ENCODE results near the gene PNMA6E. TPM values are rescaled to one million over a fixed set of nuclear protein-coding genes. Genes with fewer than 3 reads are reported as not detected.

PNMA6E gene
- total and polyA plus RNA-seq, 9 of the 15 experiments (the other 6 are each of a cell fraction or from before 2014, with no cell fraction given): 0.03 TPM; not detected in 8

GRCh38 chrX:153352858-153353257 lies 48.3 kb downstream of the PNMA6E start (continued):
- TF ChIP-seq ZNF551 (CRISPR knock-in tag; IDR thresholded peaks at IDR 0.05): no peak

- Histone ChIP-seq H3K36me3 (ENCODE audit: control insufficient read depth, insufficient read depth, low read length) (peaks cover 34% of the 10 kb centered on the region; the same call in 2 of the 3 replicates), H3K27me3 (ENCODE audit: control insufficient read depth in 2 of 2, insufficient read depth in 2 of 2, low read length in 2 of 2) (no peaks in the 10 kb centered on the region), H3K9me1 (ENCODE audit: control insufficient read depth, insufficient read depth, low read length) (no peaks in the 10 kb centered on the region), H3K9me3 (replicated peaks; ENCODE audit: control insufficient read depth, insufficient read depth, low read depth, low read length) (no peaks in the 10 kb centered on the region), H3K9ac (ENCODE audit: insufficient read depth in 1 of 2, low read depth in 2 of 2, low read length in 2 of 2) (no peak overlapping the region), H3K79me2 (ENCODE audit: control insufficient read depth, insufficient read depth, low read length) (no peaks in the 10 kb centered on the region), H3K27ac (ENCODE audit: extremely low read depth, low read depth, low read length) (no peak overlapping the region), H4K20me1 (replicated peaks; ENCODE audit: control insufficient read depth, insufficient read depth, low read length) (no peaks in the 10 kb centered on the region), H2AFZ (ENCODE audit: low read depth, low read length) (no peak overlapping the region), H3K4me1 (replicated peaks in 1 of 2; ENCODE audit: control insufficient read depth in 2 of 2, insufficient read depth in 2 of 2, low read length in 2 of 2) (no peaks in the 10 kb centered on the region; a peak in 1 of 5 replicates), H3K4me3 (no peak overlapping the region), H3K4me2 (ENCODE audit: insufficient read depth, low read length) (no peak overlapping the region)
- in situ Hi-C loops (cut with MboI): no loop called here
- no TSS peak for BruUV-seq (replicated peaks)
- no peak for ATAC-seq
- POLR2A ChIA-PET: interaction anchor here (0.7 to 2.5 kb wide), 4 partner anchors 9 to 164 kb away, joined by 3 to 7 read pairs (median 6); partner anchors contain the start of gene ZNF275
- WGBS (ENCODE audit: insufficient coverage, low coverage, missing lambda C conversion rate): 93% methylated on average over 7 of the region's 8 CpGs
- no peak for FAIRE-seq
- TF ChIP-seq CBX1 (IDR thresholded peaks at IDR 0.05; ENCODE audit: low read depth): no peak
- no peak for TF ChIP-seq NKRF (IDR thresholded peaks at IDR 0.05; ENCODE audit: borderline replicate concordance)
- no peak for TF ChIP-seq MCM5 (IDR thresholded peaks at IDR 0.05; ENCODE audit: low read depth)
- TF ChIP-seq FOXA3 (CRISPR knock-in tag; conservative IDR thresholded peaks at IDR 0.05 in 1 of 2, IDR thresholded peaks at IDR 0.05 in 1 of 2): no peak
- TF ChIP-seq SMARCB1 (IDR thresholded peaks at IDR 0.05; ENCODE audit: insufficient read length, low read depth): no peak
- TF ChIP-seq EZH2 (IDR thresholded peaks at IDR 0.05; ENCODE audit: borderline replicate concordance, low read depth, low read length): no peak
- TF ChIP-seq SREBF1 (IDR thresholded peaks at IDR 0.05; ENCODE audit: borderline replicate concordance, low read depth, low read length): no peak
- TF ChIP-seq POLR2AphosphoS5 (IDR thresholded peaks at IDR 0.05; ENCODE audit: control insufficient read depth, insufficient read depth, low read depth, low read length): no peak
- TF ChIP-seq SMAD1 (IDR thresholded peaks at IDR 0.05; ENCODE audit: low read depth, low read length, partially characterized antibody): no peak
- CTCF ChIA-PET (ENCODE audit: low intra/inter-chr PET ratio): no interaction called here
- no peak for DNase-seq (ENCODE audit: extremely low read depth in 1 of 4, low spot score in 3 of 4)
- intact Hi-C loops (cut with micrococcal nuclease): no loop called here
Measured at GRCh38 chrX:153351981-153352380, 49.2 kb downstream of the PNMA6E start.

All from K562 (cell line).